Endodermal cell (in vitro differentiated cells): ENCODE measurements around the gene CTAGE9. TPM values are rescaled to one million over a fixed set of nuclear protein-coding genes. Genes with fewer than 3 reads are reported as not detected.

Source experiments
- DNase-seq: peaks from one replicate; pipeline ENCODE4 v3.0.0-alpha.2; 2017
- H3K27ac ChIP-seq: 2 replicates; pipeline ENCODE4 v1.5.1; 2013; ENCODE audit warnings: mild to moderate bottlenecking, low read depth, low read length, moderate library complexity
- H3K27me3 ChIP-seq: 2 replicates; pipeline ENCODE4 v1.6.1; 2013; ENCODE audit warnings: mild to moderate bottlenecking, low read length, moderate library complexity; ENCODE audit not compliant: insufficient read depth, control insufficient read depth, poor library complexity, severe bottlenecking
- H3K36me3 ChIP-seq: 2 replicates; pipeline ENCODE4 v1.7.0; 2013; ENCODE audit warnings: mild to moderate bottlenecking, low read length, moderate library complexity; ENCODE audit not compliant: control insufficient read depth, insufficient read depth
- H3K4me1 ChIP-seq: one replicate; pipeline ENCODE4 v1.7.0; 2013; ENCODE audit warnings: low read length; ENCODE audit not compliant: control insufficient read depth, insufficient read depth
- H3K4me3 ChIP-seq: 2 replicates; pipeline ENCODE4 v1.5.1; 2013; ENCODE audit warnings: mild to moderate bottlenecking, low read length, moderate library complexity
- H3K9ac ChIP-seq: 2 replicates; pipeline ENCODE4 v1.6.1; 2013; ENCODE audit warnings: mild to moderate bottlenecking, low read length, moderate library complexity; ENCODE audit not compliant: poor library complexity, severe bottlenecking; ENCODE audit errors: extremely low read depth
- H3K9me3 ChIP-seq: 2 replicates; pipeline ENCODE4 v1.6.1; 2013; ENCODE audit warnings: mild to moderate bottlenecking, low read length, moderate library complexity; ENCODE audit not compliant: control insufficient read depth
- H3K27ac Mint-ChIP-seq: 2 replicates; pipeline ENCODE4 v1.8.0; 2020; ENCODE audit warnings: mixed read lengths
- H3K27me3 Mint-ChIP-seq: 2 replicates; pipeline ENCODE4 v1.8.0; 2021; ENCODE audit warnings: mild to moderate bottlenecking, mixed read lengths; ENCODE audit not compliant: insufficient read depth
- H3K36me3 Mint-ChIP-seq: 2 replicates; pipeline ENCODE4 v1.8.0; 2020; ENCODE audit warnings: low read depth, mixed read lengths
- H3K4me1 Mint-ChIP-seq: 2 replicates; pipeline ENCODE4 v1.8.0; 2020; ENCODE audit warnings: mixed read lengths
- H3K4me3 Mint-ChIP-seq: 2 replicates; pipeline ENCODE4 v1.8.0; 2020; ENCODE audit warnings: mild to moderate bottlenecking, moderate library complexity, mixed read lengths
- H3K9me3 Mint-ChIP-seq: 2 replicates; pipeline ENCODE4 v1.8.0; 2020; ENCODE audit warnings: mild to moderate bottlenecking, mixed read lengths
- CTCF ChIP-seq: fragments of 200-600 bp; sonication (generic); conservative IDR thresholded peaks from 2 replicates; pipeline ENCODE4 v1.5.0; 2021; ENCODE audit warnings: antibody characterized with exemption, mild to moderate bottlenecking
- WGBS, 2 experiments: methylation state at CpG; one replicate each; pipeline versions ENCODE4 v1.1.5 to v1.1.7; 2013; ENCODE audit warnings: missing lambda C conversion rate in 2 of 2, mixed read lengths in 1 of 2; ENCODE audit not compliant: insufficient coverage in 1 of 2, insufficient read length in 1 of 2; 5-methylcytosine and 5-hydroxymethylcytosine counted together
- total RNA-seq, 2 donors: library from RNA; stranded (reverse); fragmentation: NEBNext Ultra II Directional in 1 of 2; extraction: Animal tissue kit (Norgen Biotek cat#: 25700) in 1 of 2; gene quantifications; 2 replicates in 1 of 2; 3 replicates in 1 of 2; pipeline ENCODE4 v1.2.1, GENCODE V29; 2021

CTAGE9 gene
- total RNA-seq, 2 donors from 2014 or later, result not detected

GRCh38 chr6:131744432-131745287, 33.8 kb upstream of the CTAGE9 start:
- 61 to 77% methylated on average over 4 to 6 of the region's 6 CpGs for WGBS, 2 experiments
- Mint-ChIP-seq H3K4me3 (no peak overlapping the region), H3K4me1 (peaks cover 1% of the 10 kb centered on the region), H3K36me3 (no peaks in the 10 kb centered on the region), H3K27ac (no peak overlapping the region), H3K9me3 (no peaks in the 10 kb centered on the region), H3K27me3 (no peaks in the 10 kb centered on the region)
- Histone ChIP-seq H3K4me3 (no peak overlapping the region), H3K36me3 (no peaks in the 10 kb centered on the region), H3K27ac (no peak overlapping the region), H3K4me1 (no peaks in the 10 kb centered on the region), H3K27me3 (no peaks in the 10 kb centered on the region), H3K9me3 (no peaks in the 10 kb centered on the region), H3K9ac (no peak overlapping the region)
- no peak for DNase-seq
- no peak for TF ChIP-seq CTCF

- 92 to 100% methylated on average over 1 to 3 of the region's 3 CpGs for WGBS, 2 experiments
Observed at GRCh38 chr6:131741688-131742393, 31.0 kb upstream of the CTAGE9 start.

GRCh38 chr6:131740161-131740560, 29.3 kb upstream of the CTAGE9 start:
- Histone ChIP-seq H3K27me3 (no peaks in the 10 kb centered on the region), H3K27ac (no peak overlapping the region), H3K36me3 (no peaks in the 10 kb centered on the region), H3K9ac (no peak overlapping the region), H3K4me1 (no peaks in the 10 kb centered on the region), H3K4me3 (no peak overlapping the region), H3K9me3 (no peaks in the 10 kb centered on the region)
- H3K27ac Mint-ChIP-seq, result no peak overlapping the region
- TF ChIP-seq CTCF, result no peak
- H3K9me3 Mint-ChIP-seq, result no peaks in the 10 kb centered on the region
- 89% methylated on average over 4 of the region's 4 CpGs; no CpG with 5 or more reads in 1 of the 2 experiments for WGBS, 2 experiments
- no peaks in the 10 kb centered on the region for H3K36me3 Mint-ChIP-seq
- no peak overlapping the region for H3K4me3 Mint-ChIP-seq
- H3K4me1 Mint-ChIP-seq, result peaks cover 1% of the 10 kb centered on the region
- DNase-seq, result no peak
- H3K27me3 Mint-ChIP-seq, result no peaks in the 10 kb centered on the region

More at GRCh38 chr6:131741688-131742393, 31.0 kb upstream of the CTAGE9 start:
- no peak overlapping the region for H3K9ac ChIP-seq
- H3K4me3 ChIP-seq, result no peak overlapping the region
- no peak for DNase-seq
- Mint-ChIP-seq H3K36me3 (no peaks in the 10 kb centered on the region), H3K27ac (no peak overlapping the region), H3K4me1 (peaks cover 1% of the 10 kb centered on the region), H3K27me3 (no peaks in the 10 kb centered on the region), H3K9me3 (no peaks in the 10 kb centered on the region), H3K4me3 (no peak overlapping the region)
- no peaks in the 10 kb centered on the region for H3K27me3 ChIP-seq
- no peaks in the 10 kb centered on the region for H3K9me3 ChIP-seq
- no peak for TF ChIP-seq CTCF
- no peaks in the 10 kb centered on the region for H3K36me3 ChIP-seq
- no peak overlapping the region for H3K27ac ChIP-seq
- H3K4me1 ChIP-seq, result no peaks in the 10 kb centered on the region
